ENCODE measurements around the gene ITGA3.

The ITGA3 gene

DNA sequence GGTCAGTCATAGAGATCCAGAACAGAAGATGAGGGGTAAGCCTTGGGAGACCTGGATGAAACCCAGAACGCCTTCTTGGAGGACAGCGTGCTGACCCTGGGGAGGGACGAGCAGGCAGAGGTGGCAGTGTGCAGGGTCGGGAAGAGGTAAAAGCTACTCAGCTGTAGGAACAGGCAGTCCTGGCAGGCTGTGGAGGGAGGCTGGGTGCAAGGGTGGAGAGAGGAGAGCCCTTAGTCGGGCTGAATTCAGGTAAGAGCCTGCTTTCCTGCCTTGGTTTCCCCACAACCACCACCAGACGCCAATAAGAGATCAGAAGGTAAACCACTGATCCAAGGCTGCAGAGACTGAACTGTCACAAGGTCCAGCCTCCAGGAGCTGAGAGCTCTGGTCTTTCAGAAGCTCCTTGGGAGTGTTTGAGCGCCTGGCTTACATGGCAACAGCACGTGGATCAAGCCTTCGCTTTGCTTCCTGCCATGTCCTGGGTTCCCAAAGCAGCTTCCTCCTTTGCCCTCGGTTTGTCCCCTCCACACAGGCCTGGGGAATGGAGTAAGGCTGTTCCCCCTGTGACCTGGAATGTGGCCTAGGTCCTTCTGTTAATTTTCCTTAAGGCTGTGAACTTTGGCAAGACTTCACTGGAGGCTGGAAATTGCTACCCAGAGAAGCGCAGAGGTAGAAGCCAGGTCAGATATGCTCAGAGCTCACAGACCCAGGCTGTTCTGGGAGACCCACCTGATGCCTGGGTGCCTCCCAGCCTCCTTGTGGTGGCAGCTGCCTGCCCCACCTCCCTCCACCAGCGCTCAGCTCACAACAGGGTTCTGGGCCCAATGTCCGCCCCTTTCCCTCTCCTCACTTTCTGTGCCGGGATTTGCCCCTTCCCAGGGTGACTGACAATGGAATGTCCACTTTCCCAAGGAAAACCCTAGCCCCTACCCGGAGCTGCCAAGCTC is 35.3 kb downstream of the ITGA3 start:
- no peak overlapping the region for H3K4me3 ChIP-seq (ENCODE audit: low read depth, low read length)

DNA sequence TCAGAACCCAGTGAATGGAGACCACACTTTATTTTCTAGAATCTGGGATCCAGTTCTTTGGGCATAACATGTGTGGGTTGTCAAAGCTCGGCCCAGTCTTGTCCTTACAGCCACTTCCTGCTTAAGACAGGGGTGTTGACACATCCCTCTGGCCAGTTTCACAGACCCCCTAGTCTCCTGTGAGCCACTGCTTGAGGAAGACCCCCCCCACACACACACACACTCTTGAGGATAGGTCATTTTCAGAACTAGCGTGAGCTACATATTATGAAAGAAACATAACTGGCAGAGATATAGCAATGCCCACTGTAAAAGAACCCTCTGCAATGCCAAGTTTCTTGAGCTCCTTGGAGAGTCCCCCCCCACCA is 36.0 kb downstream of the ITGA3 start:
- H3K4me3 ChIP-seq (ENCODE audit: low read depth, low read length): no peak overlapping the region

GRCh38 chr17:50093246-50093645 is 37.3 kb downstream of the ITGA3 start:
- no peak overlapping the region for H3K4me3 ChIP-seq (ENCODE audit: low read depth, low read length)

DNA sequence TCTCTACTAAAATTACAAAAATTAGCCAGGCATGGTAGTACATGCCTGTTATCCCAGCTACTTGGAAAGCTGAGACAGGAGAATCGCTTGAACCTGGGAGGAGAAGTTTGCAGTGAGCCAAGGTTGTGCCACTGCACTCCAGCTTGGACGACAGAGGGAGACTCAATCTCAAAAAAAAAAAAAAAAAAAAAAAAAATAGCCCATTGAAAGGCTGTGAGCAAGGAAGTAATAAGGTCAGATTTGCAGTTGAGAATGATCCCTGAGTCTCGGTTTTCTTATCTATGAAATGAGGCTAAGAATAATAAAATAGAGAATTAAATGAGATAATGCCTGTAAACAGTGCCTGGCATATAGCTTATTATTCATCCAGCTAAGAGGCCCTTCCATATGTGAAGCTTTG is 37.9 kb downstream of the ITGA3 start:
- no peak overlapping the region for H3K4me3 ChIP-seq (ENCODE audit: low read depth, low read length)

- H3K4me3 ChIP-seq (ENCODE audit: low read depth, low read length): peak overlapping the region; percentile 53
Measured at GRCh38 chr17:50094243-50094752, 38.4 kb downstream of the ITGA3 start.

DNA sequence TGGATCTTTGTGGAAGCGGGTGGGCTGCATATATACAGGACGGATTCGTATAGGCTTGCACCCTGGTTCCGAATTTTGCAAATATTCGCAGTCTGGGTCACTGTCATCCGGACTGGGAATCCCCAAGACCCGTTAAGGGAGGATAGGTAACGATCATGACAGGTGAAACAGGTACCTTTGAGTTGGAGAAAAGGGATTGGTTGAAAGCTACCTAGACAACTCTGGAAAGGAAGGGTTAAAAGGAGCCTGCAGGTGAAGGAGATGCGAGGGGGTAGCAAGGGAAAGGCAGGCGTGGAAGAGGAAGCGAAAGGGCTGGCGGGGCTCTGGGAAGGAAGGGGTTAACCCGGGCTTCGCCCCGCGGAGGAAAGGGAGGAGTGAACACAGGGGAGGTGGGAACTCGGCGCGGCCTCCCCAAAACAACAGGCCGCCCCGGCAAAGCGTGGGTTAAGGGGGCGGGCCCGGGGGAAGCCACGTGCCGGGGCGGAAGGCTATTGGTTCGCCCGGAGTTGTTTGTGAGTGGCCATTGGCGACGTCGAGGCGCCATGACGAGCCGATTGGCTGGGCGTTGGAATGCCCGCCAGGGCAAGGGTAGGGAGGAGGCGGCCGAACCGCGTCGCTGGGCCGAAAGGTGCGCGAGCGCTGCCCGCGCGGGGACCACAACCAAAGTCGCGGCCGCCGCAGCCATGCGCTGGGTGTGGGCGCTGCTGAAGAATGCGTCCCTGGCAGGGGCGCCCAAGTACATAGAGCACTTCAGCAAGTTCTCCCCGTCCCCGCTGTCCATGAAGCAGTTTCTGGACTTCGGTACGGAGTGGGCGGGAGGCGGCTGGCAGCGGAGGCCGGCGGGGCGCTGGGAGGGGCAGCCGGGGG is 39.1 kb downstream of the ITGA3 start, which contains the start of gene PDK2:
Gene PDK2 (plus strand): TSS at position 599 of the 867 bp plus-strand sequence. CDS start 85 bp downstream, at position 684.
- peak within 1 kb of the TSS; percentile 53 for H3K4me3 ChIP-seq (ENCODE audit: low read depth, low read length)

- H3K4me3 ChIP-seq (ENCODE audit: low read depth, low read length): peak overlapping the region; percentile 53
Measured at GRCh38 chr17:50095626-50096037, 39.7 kb downstream of the ITGA3 start.

DNA sequence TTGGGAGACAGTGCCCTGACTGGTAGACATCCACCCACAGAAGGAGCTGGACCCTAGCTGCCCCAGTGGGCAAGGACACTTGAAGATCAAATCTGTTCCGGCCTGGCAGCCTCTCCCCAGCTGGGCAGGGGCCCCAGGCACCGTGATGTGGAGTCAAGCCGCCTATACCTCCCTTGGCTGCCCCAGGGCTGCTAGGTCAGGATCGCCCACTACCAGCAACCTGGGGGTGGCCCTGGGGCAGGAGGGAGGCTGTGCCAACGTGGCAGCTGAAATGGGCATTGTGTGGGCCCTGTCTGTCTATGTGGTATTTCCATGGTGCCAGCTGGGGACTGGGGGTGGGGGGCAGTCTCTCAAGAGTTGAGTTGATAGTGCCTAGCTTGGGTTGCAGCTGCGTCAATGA is 40.2 kb downstream of the ITGA3 start:
- H3K4me3 ChIP-seq (ENCODE audit: low read depth, low read length): peak overlapping the region; percentile 53

- H3K4me3 ChIP-seq (ENCODE audit: low read depth, low read length): no peak overlapping the region
Measured at GRCh38 chr17:50096758-50097157, 40.8 kb downstream of the ITGA3 start.

GRCh38 chr17:50097455-50097854 is 41.5 kb downstream of the ITGA3 start:
- H3K4me3 ChIP-seq (ENCODE audit: low read depth, low read length): no peak overlapping the region

- H3K4me3 ChIP-seq (ENCODE audit: low read depth, low read length): no peak overlapping the region
Measured at GRCh38 chr17:50097926-50098325, 42.0 kb downstream of the ITGA3 start.

- H3K4me3 ChIP-seq (ENCODE audit: low read depth, low read length): no peak overlapping the region
Measured at GRCh38 chr17:50098583-50098982, 42.7 kb downstream of the ITGA3 start.

GRCh38 chr17:50099003-50099402 is 43.1 kb downstream of the ITGA3 start:
- H3K4me3 ChIP-seq (ENCODE audit: low read depth, low read length): no peak overlapping the region

GRCh38 chr17:50100480-50100883 is 44.6 kb downstream of the ITGA3 start:
- H3K4me3 ChIP-seq (ENCODE audit: low read depth, low read length): no peak overlapping the region

GRCh38 chr17:50100921-50101345 is 45.0 kb downstream of the ITGA3 start:
- H3K4me3 ChIP-seq (ENCODE audit: low read depth, low read length): no peak overlapping the region

DNA sequence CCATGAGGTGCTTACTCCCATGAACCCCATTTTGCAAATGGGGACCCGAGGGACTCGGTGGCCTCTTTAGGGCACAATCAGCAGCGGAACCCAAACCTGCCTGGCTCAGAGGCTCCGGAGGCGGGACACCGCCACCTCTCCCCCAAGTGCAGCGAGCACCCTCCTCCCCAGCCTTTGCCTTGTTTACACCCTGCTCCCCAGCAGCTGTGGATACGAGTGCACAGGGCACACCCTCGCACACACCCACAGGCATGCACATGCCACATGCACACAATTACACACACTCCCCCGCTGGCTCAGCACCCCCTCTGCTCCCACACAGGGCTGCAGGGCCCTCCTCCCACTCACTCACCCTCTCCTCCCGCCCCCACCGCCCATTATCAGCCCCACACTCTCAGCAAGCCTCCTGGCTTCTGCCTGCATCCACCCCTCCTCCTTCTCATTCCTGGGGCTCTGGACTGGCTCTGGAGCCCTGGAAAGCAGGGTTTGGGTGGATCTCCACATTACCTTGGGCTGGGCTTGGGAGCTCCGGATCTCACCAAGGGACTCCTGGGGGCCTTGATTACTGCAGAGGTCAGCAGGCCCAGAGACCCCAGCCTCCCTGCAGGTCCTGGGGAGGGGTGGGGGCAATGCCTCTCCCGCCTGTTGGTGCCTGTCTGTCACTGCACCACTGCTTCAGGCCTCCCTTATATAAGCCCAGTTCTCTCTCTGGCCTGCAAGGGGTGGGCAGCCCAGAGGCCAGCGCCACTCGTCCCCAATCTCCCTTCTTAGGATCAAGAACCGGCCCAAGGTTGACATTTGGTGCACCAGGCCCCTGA is 45.6 kb downstream of the ITGA3 start:
- no peak overlapping the region for H3K4me3 ChIP-seq (ENCODE audit: low read depth, low read length)

GRCh38 chr17:50102164-50102991 is 46.5 kb downstream of the ITGA3 start:
- H3K4me3 ChIP-seq (ENCODE audit: low read depth, low read length): no peak overlapping the region

DNA sequence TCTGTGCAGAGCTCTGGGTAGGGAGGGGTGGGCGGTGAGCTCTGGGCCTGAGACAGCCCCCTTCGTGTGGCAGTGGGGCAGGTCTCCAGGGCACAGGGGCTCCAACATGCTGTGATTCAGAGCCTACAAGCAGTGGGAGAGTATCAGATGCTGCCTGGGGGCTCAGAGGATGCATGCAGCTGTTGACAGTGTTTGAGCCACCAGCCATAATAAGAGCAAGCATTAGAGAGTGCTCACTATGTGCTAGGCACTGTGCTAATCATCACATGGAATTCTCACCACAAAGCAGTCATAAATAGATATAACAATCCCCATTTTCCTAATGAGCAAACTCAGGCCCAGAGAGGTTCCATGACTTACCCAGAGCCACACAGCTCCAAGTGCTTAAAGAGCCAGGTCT is 47.3 kb downstream of the ITGA3 start:
- H3K4me3 ChIP-seq (ENCODE audit: low read depth, low read length): no peak overlapping the region

GRCh38 chr17:50103941-50104340 is 48.0 kb downstream of the ITGA3 start:
- H3K4me3 ChIP-seq (ENCODE audit: low read depth, low read length): no peak overlapping the region

- H3K4me3 ChIP-seq (ENCODE audit: low read depth, low read length): no peak overlapping the region
Measured at GRCh38 chr17:50105811-50106210, 49.9 kb downstream of the ITGA3 start.

All from iPS-11a (cell line).